GM12872 (cell line): ENCODE measurements around the gene GNG4.

Experiments
- TF ChIP-seq, protein P1 (sequence below): IDR thresholded peaks from 3 replicates; pipeline ENCODE4 v1.5.1; 2011; ENCODE audit warnings: low read depth, mild to moderate bottlenecking, low read length, moderate library complexity; ENCODE audit not compliant: insufficient read depth

Gene GNG4

DNA sequence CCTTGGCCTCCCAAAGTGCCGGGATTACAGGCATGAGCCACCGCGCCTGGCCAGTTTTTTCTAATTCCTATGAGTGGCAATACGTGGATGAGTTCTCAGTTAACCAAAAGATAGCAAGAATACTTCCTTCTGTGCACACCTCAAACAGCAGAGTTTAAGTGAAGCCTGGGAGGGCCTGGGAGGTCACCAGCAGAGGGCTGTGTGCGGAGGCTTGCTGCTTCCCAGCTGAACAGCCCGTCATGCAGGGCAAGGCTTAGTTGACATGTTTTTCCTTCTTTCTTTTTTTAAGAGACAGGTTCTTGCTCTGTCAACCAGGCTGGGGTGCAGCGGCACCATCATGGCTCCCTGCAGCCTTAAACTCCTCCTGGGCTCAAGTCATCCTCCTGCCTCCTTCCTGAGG, 17.8 kb downstream of the GNG4 start:
- TF ChIP-seq, protein P1, sequence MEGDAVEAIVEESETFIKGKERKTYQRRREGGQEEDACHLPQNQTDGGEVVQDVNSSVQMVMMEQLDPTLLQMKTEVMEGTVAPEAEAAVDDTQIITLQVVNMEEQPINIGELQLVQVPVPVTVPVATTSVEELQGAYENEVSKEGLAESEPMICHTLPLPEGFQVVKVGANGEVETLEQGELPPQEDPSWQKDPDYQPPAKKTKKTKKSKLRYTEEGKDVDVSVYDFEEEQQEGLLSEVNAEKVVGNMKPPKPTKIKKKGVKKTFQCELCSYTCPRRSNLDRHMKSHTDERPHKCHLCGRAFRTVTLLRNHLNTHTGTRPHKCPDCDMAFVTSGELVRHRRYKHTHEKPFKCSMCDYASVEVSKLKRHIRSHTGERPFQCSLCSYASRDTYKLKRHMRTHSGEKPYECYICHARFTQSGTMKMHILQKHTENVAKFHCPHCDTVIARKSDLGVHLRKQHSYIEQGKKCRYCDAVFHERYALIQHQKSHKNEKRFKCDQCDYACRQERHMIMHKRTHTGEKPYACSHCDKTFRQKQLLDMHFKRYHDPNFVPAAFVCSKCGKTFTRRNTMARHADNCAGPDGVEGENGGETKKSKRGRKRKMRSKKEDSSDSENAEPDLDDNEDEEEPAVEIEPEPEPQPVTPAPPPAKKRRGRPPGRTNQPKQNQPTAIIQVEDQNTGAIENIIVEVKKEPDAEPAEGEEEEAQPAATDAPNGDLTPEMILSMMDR = no peak

DNA sequence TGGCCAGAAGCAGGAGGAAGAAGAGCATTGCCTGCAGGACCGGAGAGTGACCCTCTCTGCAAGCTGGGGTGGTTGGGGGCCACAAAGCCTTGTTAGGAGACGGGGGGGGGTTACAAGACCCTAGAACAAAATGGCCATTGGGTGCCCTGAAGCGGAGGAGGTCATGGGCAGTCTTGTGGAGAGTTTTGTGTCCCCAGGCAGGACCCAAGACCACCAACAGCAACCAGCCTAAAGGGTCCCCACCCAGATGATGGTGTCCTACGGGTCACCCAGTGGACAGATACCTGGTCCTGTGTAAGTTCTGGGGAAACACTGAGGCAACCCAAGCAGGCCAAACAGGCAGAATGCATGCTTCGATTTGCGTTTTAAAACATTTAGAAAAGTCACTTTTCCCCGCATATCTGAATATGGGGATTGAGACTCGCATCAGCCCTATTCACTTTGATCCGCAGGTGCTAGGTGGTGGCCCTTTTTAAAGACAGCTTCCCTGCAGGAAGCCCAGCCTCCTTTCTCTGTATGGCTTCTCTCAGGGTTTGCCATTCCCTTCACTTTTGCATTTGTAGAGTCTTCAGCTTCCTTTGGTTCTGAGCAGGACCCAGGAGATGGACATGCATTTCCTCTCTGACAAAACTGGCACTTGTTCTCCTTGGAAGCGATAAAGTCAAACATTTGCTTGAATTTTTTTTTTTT, 21.1 kb downstream of the GNG4 start:
- TF ChIP-seq, protein P1 = no peak

DNA sequence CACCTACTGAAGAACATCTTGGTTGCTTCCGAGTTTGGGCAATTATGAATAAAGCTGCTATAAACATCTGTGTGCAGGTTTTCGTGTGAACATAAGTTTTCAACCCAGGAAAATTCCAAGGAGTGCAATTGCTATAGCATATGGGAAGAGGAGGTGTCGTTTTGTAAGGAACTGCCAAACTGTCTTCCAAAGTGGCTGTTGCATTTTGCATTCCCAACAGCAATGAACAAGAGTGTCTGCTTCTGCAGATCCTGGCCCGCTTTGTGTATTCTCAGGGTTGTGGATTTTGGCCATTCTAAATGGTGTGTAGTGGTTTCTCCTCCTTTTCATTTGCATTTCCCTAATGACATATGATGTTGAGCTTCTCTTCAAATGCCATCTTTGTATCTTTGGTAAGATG, 23.8 kb downstream of the GNG4 start:
- TF ChIP-seq, protein P1 = no peak

- TF ChIP-seq, protein P1 = no peak
Observed at GRCh38 chr1:235625340-235625739, 24.2 kb downstream of the GNG4 start.

DNA sequence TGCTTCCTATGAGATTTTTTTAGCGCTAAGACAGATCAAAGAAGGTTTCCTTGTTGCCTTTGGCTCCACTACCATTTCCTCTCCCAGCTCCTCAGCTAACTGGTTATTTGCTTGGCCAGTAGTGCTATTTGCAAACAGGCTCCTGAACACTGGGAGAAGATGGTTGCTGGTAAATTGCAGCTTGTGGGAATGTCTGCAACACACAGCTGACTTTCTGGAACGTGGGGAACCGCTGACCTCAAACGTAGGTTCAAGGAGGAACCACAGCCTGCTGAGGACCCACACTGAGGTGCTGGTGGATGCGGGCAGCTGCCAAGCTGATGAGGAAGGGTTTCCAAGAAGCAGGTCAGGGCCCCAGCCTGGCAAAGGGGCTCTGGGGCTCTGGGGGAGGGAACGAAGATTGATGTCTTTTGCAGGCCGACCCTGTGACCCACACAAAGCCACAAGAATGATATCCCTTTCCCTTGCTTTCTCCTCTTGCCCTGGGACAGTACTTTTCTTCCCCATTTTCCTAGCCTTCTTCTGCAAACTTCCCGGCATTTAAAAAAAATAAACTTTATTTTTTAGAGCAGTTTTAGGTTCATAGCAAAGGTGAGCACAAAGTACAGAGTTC, 24.8 kb downstream of the GNG4 start:
- TF ChIP-seq, protein P1 = no peak

DNA sequence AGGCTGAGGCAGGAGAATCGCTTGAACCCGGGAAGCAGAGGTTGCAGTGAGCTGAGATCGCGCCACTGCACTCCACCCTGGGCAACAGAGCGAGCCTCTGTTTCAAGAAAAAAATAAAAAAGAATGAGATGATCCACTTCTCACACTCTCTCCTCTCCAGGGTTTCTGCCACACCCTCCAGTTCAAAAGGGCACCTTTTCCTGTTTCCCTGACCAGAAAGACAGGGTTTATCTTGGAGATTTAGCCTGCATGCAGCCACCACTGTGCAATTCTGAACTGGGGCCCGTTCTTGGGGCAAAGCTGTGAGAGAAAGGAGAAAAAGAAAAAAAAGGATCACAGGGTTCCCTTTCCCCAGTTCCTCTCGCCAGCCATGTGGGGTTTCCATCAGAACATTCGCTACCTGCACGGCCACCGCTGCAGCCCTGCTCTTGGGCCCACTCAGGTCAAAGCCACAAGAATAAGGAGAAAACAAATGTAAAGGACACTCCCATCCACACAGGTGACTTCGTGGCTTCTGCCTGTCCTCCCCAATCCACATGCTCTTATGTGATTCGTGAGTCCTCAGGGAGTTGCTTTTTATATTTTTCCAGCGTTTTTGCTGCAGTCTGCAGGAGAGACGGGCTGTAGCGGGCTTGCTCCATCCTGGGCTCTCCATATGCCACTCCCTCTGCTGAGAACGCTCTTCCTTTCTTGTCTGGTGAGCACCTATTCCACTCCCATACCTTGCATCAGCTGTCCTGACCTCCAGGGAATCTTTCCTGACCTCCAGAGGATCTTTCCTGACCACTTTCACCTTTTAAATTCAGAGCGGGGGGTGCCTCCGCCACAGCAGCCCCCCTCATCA, 26.4 kb downstream of the GNG4 start:
- TF ChIP-seq, protein P1 = no peak

GRCh38 chr1:235617808-235618207, 31.8 kb downstream of the GNG4 start:
- TF ChIP-seq, protein P1 = no peak; the same call in 2 of the 3 replicates
